HG03521 (cell line): Measurements from ENCODE around the gene COQ8B.
A peak's percentile ranks its signal among the peaks of the same experiment; 100 is the strongest.

Experiments
- ATAC-seq: cut with Tn5 transposase; IDR thresholded peaks from one replicate; pipeline ENCODE4 v1.9.1; 2021; ENCODE audit warnings: mild to moderate bottlenecking, moderate library complexity; ENCODE audit not compliant: unreplicated experiment

Gene COQ8B

GRCh38 chr19:40693150-40693788 is 23.4 kb downstream of the COQ8B start:
- no peak for ATAC-seq

GRCh38 chr19:40692212-40692551 is 24.5 kb downstream of the COQ8B start:
- ATAC-seq: no peak

DNA sequence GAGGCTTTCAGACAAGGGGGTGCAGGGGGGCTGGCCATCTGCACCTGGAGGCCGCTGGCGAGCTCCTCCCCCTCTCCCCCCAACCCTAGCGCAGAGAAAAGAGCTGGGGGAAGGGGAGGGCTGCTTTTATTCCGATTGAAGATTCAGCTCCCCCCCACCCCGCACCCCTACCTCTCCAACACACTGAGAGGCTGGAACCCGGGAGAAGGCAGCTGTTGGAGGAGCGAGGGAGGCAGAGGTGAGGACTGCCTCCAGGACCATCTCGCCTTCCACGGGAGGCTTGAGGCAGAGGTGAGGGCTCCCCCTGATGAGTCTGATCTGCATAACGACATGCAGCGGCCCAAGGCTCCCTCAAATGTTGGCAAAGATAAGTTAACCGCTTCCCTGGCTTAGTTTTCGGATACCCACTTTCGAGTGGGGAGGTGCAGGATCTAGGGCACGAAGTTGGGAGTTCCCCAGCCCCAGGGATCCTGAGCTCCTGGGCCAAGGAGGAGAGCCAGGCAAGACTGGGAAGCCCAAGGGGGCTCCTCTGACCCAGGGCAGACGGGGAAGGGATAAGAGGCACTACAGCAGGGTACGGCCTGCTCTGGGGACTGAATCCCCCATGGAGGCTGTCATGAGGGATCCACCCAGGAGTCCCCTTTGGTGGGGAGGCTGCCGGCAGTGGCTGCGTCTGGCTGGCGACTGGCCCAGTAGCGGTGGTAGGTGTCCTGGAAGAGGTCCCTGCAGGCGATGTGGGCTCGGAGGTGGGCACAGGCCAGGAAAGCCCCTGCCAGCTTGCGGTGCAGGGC is 25.1 kb downstream of the COQ8B start:
- no peak for ATAC-seq

GRCh38 chr19:40690693-40691420 is 25.8 kb downstream of the COQ8B start:
- ATAC-seq: peak; percentile 57

GRCh38 chr19:40690050-40690692 is 26.5 kb downstream of the COQ8B start, which contains the start of gene NUMBL:
TSS of gene NUMBL (minus strand) at chr19:40690651. CDS start at chr19:40690483, 168 bp downstream.
- ATAC-seq: peak; percentile 14

DNA sequence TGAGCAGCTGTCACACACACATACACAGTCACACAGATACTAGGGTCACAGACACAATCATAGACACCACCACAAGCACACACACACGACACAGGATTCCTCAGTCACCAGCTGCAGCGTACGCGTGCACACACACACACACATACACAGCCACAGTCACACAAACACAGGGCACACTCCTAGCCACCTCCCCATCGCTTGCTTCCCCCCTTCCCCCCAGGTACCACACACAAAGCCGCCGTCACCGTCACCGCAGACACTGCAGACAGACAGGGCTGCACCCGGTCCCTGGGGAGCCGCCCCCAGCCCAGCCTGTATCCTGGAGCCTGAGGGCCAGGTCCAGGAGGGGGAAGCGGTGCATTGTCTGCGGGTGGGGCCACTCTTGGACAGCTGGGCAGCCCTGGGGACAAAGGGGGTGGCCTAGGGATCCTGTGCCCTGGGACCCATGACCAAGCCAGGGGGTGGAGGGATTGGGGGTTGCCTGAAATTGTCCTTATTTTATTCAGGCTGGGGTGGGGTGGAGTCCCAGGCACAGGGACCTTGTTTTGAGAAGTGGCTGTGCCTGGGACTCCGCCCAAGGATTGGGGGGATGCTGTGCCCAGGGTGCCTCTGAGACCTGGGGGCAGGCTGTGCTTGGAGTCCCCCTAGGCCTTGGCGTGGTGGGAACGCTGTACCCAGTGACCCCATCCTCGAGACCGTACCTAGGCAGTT is 27.2 kb downstream of the COQ8B start:
- no peak for ATAC-seq

GRCh38 chr19:40688987-40689338 is 27.7 kb downstream of the COQ8B start:
- ATAC-seq: no peak

DNA sequence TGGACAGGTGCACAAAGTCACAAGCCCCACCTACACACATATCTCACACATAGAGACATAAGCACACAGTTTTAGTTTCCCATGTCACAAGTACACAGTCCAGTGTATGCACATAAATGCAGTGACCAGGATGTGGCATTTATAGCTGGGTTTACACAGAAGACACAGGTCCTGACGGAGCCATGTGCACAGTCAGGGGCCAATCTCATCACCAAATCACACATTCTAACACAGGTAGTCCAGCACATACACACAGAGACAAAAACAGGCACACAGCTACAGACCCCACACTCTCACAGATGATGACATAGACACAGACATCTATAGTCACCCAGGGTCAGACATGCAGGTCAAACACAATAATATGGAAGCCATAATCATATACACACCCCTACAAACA is 28.4 kb downstream of the COQ8B start:
- no peak for ATAC-seq

DNA sequence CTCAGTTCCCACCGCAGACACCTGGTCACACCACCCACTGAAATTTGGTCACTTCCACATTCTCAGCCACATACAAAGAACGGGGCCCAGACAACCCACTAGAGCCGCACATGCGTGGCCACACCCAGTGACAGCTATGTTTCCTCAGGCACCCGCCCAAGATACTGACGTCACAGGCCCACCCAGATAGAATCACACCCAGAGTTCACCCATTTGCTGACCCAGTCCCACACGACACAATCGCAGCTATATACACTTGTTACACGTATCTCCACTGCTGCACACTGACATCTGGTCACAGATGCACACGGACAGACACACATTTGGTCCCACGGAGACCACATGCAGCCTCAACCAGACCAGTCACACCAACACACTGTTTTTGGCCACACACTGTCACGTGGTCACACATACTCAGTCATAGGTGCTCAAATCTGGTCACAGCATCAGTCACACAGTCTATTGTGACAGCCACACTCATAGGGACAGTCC is 29.1 kb downstream of the COQ8B start:
- no peak for ATAC-seq

- no peak for ATAC-seq
These were observed 29.7 kb downstream of the COQ8B start for GRCh38 chr19:40686882-40687524.

DNA sequence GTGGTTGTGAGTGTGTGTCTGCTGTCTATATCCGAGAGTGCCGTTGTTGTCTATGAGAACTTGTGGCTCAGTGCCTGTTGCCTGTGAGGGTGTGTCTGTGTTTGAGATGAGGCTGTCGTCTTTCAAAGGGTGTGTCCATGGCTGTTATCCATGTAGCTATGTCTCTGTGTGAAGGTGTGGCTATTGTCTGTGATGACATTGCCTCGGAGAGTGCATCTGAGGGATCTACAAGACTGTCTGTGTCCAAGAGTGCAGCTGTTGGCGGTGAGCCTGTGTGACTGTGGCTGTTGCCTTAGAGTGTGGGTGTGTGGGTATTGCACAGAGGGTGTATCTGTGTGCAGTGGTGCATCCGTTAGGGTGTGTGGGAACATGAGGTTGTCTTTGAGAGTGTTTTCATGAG is 31.1 kb downstream of the COQ8B start:
- no peak for ATAC-seq

DNA sequence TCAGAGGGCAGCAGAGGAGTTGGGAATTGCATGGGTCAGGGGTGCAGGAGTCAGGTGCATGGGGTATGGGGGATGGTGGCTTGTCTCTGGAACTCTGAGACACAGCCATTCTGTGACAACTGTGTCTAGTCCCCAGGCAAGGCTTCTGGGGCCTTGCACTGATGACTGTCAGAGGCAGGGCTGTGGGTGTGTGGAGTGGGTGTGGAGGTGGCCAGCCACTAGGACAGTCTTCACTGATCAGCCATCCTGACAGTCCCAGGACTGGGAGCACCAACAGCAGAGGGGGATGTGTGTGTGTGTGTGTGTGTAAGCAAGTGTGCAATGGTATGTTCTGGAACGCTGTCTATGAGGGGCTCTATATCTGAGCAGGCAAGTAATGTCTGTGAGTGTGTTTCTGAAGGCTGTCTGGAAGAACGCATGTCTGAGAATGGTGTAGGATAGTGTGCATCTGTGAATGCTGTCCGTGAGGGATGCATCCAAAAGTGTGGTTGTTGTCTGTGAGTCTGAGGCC is 31.6 kb downstream of the COQ8B start:
- no peak for ATAC-seq

DNA sequence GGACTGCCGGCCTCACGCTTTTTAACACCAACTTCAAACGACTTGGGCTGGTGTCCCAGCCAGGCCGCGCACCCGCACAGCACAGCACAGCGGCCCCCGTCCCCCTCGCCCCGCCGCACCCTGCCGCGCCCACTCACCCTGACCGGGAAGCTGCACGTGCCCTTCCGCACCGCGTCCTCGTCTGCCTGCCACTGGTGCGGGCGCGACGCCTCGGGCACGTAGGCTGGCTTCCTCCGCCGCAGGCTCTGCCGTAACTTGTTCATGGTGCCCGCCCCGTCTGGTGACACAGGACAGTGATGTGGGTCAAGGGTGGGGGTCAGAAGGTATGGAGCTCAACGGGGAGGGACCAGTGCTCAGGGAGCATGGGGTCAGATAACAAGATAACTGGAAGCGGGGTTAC is 32.4 kb downstream of the COQ8B start:
- no peak for ATAC-seq

GRCh38 chr19:40683437-40683836 is 33.2 kb downstream of the COQ8B start:
- ATAC-seq: no peak

DNA sequence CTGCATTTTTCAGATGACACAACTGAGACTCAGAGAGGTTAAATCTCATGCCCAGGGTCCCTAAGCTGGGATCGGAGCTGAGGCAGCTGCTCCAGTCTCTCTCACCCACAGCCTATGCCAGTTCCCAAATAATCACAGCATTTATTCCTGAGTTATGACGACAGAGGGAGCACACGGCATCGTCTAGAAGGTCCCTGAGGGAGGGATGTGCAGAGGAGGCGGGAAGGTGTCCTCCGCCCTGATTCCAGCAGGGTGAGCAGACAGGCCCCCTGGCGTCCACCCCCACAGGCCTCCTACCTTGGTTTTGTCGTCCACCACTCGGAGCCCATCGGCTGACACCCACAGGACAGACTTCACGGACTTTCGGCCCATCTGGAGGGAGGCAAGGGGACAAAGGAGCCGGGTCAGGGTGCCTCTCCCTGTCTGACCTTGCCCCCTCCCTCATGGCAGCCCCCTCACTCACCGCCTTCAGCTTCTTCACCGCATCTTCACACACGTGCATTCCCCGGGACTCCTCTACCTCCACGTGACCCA is 34.2 kb downstream of the COQ8B start:
- ATAC-seq: no peak

DNA sequence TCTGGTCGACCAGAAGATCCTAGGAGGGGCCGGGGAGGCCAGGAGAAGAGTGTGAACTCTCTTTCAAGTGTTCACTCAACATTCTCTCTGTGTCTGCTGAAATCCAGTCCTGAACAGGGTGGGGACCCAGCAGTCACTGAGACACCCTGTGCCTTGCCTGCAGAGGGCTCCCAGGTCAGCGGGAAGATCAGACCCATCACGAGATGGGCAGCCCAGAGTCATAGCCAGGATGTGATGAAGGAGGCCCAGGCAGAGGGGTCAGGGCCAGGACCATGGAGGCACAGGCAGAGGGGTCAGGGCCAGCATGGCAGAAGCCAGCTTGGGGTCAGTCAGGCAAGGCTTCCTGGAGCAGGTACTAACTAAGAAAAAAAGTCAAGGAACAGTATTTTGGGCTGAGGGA is 35.6 kb downstream of the COQ8B start:
- no peak for ATAC-seq

GRCh38 chr19:40677156-40677555 is 39.5 kb downstream of the COQ8B start:
- ATAC-seq: no peak

- ATAC-seq: no peak
These were observed 42.4 kb downstream of the COQ8B start for GRCh38 chr19:40674291-40674690.

GRCh38 chr19:40673397-40673796 is 43.3 kb downstream of the COQ8B start:
- ATAC-seq: no peak
